SK-N-SH (cell line): Measurements from ENCODE around the gene GDE1. TPM values are rescaled to one million over a fixed set of nuclear protein-coding genes. Genes with fewer than 3 reads are reported as not detected.

ENCODE experiments used
- CHD2 ChIP-seq: fragments of 150-350 bp; IDR thresholded peaks from 2 replicates; pipeline ENCODE4 v1.6.1; 2018; ENCODE audit warnings: low read length; ENCODE audit not compliant: partially characterized antibody
- ELF1 ChIP-seq: IDR thresholded peaks from 2 replicates; pipeline ENCODE4 v1.4.0; 2012
- EP300 ChIP-seq, 2 experiments: IDR thresholded peaks; 2 replicates each; pipeline versions ENCODE4 v1.4.0 to v1.6.1; 2012; ENCODE audit warnings: borderline replicate concordance in 1 of 2, low read depth in 1 of 2, low read length in 1 of 2
- FOSL2 ChIP-seq: IDR thresholded peaks from 2 replicates; pipeline ENCODE4 v1.4.0; 2012; ENCODE audit warnings: low read depth, mild to moderate bottlenecking, moderate library complexity, borderline replicate concordance
- FOXJ3 ChIP-seq: sonication (generic); formaldehyde crosslinking; IDR thresholded peaks from 2 replicates; pipeline ENCODE4 v1.5.1; 2020; ENCODE audit warnings: mild to moderate bottlenecking, missing genetic modification reagents
- IRF3 ChIP-seq: fragments of 150-350 bp; IDR thresholded peaks from 2 replicates; pipeline ENCODE4 v1.6.1; 2016; ENCODE audit warnings: mild to moderate bottlenecking, low read depth, low read length
- MAX ChIP-seq: IDR thresholded peaks from 2 replicates; pipeline ENCODE4 v1.4.0; 2012; ENCODE audit warnings: low read depth
- MEF2A ChIP-seq: IDR thresholded peaks from 2 replicates; pipeline ENCODE4 v1.4.0; 2012; ENCODE audit warnings: low read depth, borderline replicate concordance
- MXI1 ChIP-seq: IDR thresholded peaks from 2 replicates; pipeline ENCODE4 v1.6.1; 2012; ENCODE audit warnings: mild to moderate bottlenecking, low read depth, low read length, improper control_type of control experiment
- NFIC ChIP-seq: IDR thresholded peaks from 2 replicates; pipeline ENCODE4 v1.4.0; 2012; ENCODE audit warnings: borderline replicate concordance
- NRF1 ChIP-seq: IDR thresholded peaks from 2 replicates; pipeline ENCODE4 v1.6.1; 2012; ENCODE audit warnings: low read depth, mild to moderate bottlenecking, low read length
- POLR2AphosphoS5 ChIP-seq: IDR thresholded peaks from 2 replicates; pipeline ENCODE4 v1.6.1; 2012; ENCODE audit warnings: low read depth, low read length
- RAD21 ChIP-seq: IDR thresholded peaks from 2 replicates; pipeline ENCODE4 v1.6.1; 2012; ENCODE audit warnings: mild to moderate bottlenecking, low read length
- RCOR1 ChIP-seq: fragments of 150-350 bp; IDR thresholded peaks from 2 replicates; pipeline ENCODE4 v1.6.1; 2017; ENCODE audit warnings: antibody characterized with exemption, low read length
- REST ChIP-seq: IDR thresholded peaks from 2 replicates; pipeline ENCODE4 v1.6.1; 2012; ENCODE audit warnings: mild to moderate bottlenecking, low read depth, low read length, moderate library complexity
- RXRA ChIP-seq: IDR thresholded peaks from 2 replicates; pipeline ENCODE4 v1.4.0; 2012; ENCODE audit warnings: low read depth, mild to moderate bottlenecking, borderline replicate concordance
- SIN3A ChIP-seq: IDR thresholded peaks from 2 replicates; pipeline ENCODE4 v1.6.1; 2012; ENCODE audit warnings: low read depth, mild to moderate bottlenecking, low read length, moderate library complexity, borderline replicate concordance
- SMC3 ChIP-seq: IDR thresholded peaks from 2 replicates; pipeline ENCODE4 v1.6.1; 2012; ENCODE audit warnings: low read depth, low read length, improper control_type of control experiment
- TAF1 ChIP-seq: IDR thresholded peaks from 2 replicates; pipeline ENCODE4 v1.6.1; 2012; ENCODE audit warnings: low read depth, mild to moderate bottlenecking, low read length, moderate library complexity, borderline replicate concordance
- TCF12 ChIP-seq: IDR thresholded peaks from 2 replicates; pipeline ENCODE4 v1.4.0; 2012
- USF2 ChIP-seq: fragments of 150-350 bp; IDR thresholded peaks from 2 replicates; pipeline ENCODE4 v1.6.1; 2017; ENCODE audit warnings: antibody characterized with exemption, low read length, low read depth, borderline replicate concordance
- ZBTB33 ChIP-seq: IDR thresholded peaks from 2 replicates; pipeline ENCODE4 v1.4.0; 2012; ENCODE audit warnings: low read depth, borderline replicate concordance
- polyA plus RNA-seq, 3 experiments: library from polyadenylated mRNA; depleted of rRNA; stranded (reverse); fragments of >200 nt; gene quantifications; 2 replicates each; pipeline ENCODE4 v1.2.3, GENCODE V29; 2012

GDE1 gene
- polyA plus RNA-seq, 1 of the 3 experiments (the other 2 are of a cell fraction), result 37.0 TPM

GRCh38 chr16:19555186-19555937, 33.5 kb upstream of the GDE1 start, which contains the start of gene VPS35L (continued):
- TF ChIP-seq IRF3 (no peak), MXI1 (peak; percentile 87), SIN3A (peak; percentile 73; the same call in 1 of the 2 replicates), EP300 (IDR thresholded peaks at IDR 0.05; ENCODE audit: borderline replicate concordance in 1 of 2, low read depth in 1 of 2, low read length in 1 of 2) (no peak), RAD21 (peak; percentile 22; the same call in 1 of the 2 replicates), NRF1 (no peak), ELF1 (peak; percentile 63; the same call in 1 of the 2 replicates), FOSL2 (peak; percentile 74; the same call in 1 of the 2 replicates), CHD2 (peak; percentile 90), TAF1 (peak; percentile 90), POLR2AphosphoS5 (peak; percentile 93), NFIC (no peak), TCF12 (peak; percentile 47; the same call in 1 of the 2 replicates), REST (0 out of 2 replicates have a peak, but pooled peaks have one; percentile 7), RXRA (no peak), ZBTB33 (no peak), FOXJ3 (CRISPR knock-in tag) (no peak), SMC3 (no peak; the same call in 1 of the 2 replicates), RCOR1 (no peak), MEF2A (no peak), USF2 (peak; percentile 64), MAX (peak; percentile 93)
